IPS-NIHi11 (cell line): ENCODE results near the gene MAB21L2.
"Not testable (repeated sequence)": the region's sequence is repeated elsewhere in the genome, so short reads cannot be mapped to it uniquely, and the experiment has no call there.

Source experiments
- DNase-seq: peaks from one replicate; pipeline ENCODE4 v3.0.0; 2012; ENCODE audit warnings: mixed read lengths, low spot score

The MAB21L2 gene

DNA sequence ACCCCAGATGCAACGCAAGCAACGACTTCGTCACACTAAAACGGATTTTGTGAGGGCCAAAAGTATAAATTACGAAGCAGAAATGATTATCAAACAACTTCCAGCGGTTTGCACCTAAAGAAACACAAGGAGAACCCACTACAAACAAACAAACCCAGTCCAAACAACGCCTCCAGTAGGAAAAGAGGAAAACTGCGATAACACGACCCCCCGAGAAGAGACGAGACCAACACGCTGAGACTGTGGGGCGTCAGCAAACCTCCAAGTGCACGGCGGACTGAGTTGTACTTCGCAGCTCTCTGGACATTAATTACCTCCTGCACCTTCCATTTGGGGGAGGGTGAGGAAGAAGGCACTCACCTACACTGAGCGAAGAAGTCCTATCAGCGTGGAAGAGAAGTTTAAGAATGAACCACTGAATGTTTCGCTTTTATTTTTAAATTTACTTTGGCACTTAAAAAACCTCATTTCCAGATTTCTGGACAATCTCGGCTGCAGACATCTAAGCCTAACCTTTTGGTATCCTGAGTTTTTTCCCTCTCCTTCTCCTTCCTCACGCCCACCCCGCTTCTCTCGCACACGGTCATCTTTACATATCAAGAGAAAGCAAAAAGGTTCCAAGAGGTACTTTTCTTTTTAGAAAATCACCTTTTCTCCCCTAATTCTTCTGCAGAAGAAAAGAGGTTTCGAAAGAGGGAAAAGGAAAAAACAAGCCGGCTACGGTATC lies at the start of gene MAB21L2:
MAB21L2 (plus strand) TSS at position 6 of the 727 bp plus-strand sequence. CDS start 879 bp downstream, outside the sequence.
- no peak for DNase-seq

DNA sequence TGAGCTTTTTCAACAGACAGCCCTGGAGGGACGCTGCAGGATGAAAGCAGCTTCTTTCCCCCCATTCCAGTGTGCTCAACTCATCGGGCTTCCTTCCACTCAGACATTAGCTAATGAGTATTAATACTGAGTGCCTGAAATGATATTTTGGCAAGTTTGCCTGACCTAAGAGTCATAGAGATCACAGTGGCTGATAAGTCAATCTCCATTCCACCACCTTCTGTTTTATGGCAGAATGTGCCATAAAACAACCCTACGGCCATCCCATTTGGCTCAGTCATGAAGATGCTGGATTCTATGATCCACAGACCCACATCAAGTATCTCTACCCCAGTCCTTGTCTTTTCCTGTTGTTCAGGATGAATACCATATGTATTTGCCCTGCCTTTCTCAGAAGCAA lies 48.3 kb upstream of the MAB21L2 start:
- DNase-seq: no peak

DNA sequence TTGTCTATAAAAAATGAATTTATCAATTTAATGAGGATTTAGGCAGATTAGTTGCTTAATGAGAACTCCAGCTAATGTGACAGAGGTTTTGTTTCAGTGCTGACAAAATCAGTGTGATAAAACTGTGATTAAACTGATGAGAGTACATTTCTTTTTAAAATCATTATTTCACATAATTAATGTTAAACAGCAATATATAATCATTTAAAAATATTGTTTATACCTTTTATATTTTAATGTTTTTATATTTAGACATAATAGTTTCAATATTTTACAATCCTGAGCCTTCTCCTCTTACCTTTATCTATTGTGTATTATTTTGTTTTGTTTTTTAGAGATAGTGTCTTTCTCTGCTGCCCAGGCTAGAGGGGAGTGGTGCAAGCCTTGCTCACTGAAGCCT lies 47.1 kb upstream of the MAB21L2 start:
- DNase-seq: no peak

DNA sequence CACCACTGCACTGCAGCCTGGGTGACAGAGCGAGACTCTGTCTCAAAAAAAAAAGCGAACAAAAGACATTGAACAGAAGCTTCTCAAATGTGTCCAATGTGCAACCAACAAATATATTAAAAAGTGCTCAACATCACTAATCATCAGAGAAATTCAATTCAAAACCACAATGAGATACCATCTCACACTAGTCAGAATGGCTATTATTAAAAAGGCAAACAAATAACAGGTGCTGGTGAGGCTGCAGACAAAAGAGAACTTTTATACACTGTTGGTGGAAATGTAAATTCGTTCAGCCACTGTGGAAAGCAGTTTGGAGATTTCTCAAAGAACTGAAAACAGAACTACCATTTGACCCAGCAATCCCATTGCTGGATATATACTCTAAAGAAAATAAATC lies 44.0 kb upstream of the MAB21L2 start:
- not testable (repeated sequence) for DNase-seq

DNA sequence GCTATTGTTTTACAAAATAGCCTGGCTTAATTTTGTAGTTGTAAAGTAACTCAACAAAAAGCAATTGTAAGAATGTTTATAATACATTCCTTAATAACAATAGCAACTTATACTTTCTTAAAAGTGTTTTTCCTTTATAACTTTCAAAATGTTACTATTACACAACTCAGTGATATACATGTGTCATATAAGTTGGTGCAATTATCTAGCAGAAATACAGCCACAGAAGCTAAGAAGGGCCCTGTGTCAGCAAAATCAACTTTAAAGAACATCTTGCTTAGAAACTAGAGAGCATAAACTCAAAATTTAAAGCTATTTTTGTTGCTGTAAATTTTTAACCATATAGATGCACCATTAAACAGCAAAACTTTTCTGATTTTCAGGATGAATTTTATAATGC lies 41.4 kb upstream of the MAB21L2 start:
- no peak for DNase-seq

DNA sequence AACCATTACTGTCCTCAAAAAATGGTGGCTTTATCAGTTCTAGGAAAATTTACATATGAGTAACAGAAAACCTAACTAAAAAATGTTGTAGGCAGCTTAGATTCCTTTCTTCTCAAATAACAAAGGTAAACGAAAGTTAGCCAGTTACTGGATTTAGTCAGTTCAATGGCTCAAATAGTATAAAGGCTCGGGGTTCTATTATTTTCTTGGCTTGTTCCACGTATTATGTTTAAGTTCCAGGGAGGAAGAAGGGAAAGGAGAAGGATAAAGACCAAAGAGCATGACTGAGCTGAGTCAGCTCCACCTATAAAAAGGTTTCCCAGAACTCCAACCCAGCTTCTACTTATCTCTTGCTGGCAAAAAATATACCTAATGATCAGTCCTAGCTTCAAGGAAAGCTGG lies 41.0 kb upstream of the MAB21L2 start:
- no peak for DNase-seq

DNA sequence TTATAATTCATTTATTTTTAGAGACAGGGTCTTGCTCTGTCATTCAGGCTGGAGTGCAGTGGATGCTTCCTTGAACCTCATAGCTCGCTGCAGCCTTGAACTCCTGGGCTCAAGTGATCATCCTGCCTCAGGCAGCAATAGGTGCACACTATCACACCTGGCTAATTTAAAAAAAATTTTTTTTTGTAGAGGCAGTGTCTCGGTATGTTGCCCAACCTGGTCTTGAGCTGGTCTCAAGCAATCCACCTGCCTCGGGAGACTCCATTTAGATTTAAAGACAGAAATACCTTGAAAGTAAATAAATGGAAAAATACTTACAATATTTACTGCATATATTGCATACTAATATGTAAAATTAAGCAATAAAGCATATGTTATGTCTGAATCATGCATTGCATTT lies 40.3 kb upstream of the MAB21L2 start:
- DNase-seq: no peak

DNA sequence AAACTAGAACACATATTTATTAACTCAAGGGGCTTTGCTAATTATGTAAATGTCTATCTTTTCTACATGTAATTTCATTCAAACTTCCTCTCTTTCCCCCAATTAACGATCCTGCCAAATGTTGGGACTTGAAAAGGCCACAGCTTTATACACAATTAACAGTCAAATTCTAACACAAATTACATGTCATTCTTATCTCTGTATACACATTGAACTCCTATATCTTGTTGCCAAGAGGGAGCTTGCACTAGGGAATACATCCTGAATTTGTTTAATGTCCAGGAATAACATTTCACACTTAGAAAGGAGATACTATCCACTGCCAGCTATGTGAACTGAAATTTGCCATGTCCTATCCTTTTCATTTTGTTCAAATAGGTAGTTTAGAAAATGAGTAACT lies 38.9 kb upstream of the MAB21L2 start:
- no peak for DNase-seq

DNA sequence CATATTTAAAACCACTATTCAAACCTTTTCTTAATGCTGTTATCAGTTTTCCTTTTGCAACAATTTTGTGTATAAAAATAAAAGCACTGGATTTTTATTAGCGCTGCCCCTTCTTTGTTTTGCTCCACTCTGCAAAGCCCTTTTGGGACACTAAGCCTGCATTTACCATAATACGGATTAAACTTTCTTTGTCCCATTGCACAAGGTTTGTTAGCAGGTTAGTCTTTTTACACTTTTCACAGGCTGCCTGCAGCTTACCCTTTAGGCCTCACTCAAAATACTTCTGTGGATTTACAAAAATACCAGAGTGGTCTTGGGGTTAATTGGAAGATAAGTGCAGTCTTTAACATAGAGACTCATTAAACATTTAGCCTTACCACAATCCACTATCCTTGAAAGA lies 35.7 kb upstream of the MAB21L2 start:
- DNase-seq: peak; percentile 9

DNA sequence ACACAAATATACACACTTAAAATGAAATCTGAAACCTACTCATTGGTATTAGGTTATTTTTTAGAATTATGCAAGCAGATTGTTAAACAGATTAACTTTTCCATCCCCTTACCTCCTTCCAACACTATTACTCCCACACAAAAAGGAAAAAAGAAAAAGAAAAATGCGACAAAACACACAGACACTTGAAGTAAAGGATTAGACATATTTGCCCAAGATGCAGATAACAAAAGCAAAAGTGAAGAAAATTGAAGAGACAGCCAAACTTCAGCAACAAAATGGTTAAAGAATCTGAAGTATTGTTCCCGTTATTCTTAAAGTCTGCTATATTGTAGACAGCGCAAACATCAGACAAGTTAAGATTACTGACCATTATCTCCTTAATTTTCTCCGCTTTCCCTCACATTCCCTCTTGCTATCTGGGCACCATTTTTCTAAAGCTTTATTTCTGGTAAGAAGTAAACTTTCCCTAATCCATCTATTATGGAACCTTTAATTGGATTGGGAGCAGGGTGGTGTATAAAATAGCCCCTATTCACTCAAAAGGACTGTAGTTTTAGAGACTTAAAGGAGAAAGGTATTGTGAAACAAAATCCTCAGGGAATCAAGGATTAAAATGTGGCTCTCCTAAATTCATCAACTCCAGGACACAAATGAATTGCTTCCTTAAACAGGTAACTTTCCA lies 34.7 kb upstream of the MAB21L2 start:
- DNase-seq: peak; percentile 9

DNA sequence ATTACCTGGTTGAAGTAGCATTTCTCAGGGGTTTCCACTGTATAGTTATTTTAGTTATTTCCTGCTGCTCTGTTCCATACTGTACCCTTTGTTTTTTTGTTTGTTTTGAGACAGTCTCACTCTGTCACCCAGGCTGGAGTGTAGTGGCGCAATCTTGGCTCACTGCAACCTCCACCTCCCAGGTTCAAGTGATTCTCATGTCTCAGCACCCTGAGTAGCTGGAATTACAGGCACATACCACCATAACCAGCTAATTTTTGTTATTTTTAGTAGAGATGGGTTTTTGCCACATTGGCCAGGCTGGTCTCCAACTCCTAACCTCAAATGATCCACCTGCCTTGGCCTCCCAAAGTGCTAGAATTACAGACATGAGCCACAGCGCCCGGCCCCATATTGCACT lies 24.1 kb upstream of the MAB21L2 start:
- DNase-seq: not testable (repeated sequence)

DNA sequence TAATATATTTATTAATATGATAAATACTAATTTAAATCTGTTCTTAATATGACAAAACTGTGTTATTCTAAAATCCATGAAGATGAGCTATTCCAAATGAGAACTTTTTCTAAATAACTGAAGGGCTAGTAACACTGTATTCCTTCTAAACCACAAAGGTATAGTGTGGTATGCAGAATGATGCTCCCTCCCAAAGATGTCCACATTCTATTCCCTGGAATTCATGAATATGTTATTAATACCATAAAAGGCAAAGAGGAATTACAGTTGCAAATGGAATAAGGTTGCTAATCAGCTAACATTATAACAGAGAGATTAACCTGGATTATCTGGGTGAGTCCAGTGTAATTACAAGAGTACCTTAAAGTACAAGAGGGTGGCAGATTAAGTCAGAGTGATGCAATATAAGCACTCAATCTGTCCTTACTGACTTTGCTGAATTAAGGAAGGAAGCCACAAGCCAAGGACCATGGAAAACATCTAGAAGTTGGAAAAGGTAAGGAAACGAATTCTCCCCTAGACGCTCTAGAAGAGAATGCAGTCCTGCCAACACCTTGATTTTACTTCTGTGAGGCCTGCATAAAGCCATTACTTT lies 20.7 kb upstream of the MAB21L2 start:
- DNase-seq: no peak

DNA sequence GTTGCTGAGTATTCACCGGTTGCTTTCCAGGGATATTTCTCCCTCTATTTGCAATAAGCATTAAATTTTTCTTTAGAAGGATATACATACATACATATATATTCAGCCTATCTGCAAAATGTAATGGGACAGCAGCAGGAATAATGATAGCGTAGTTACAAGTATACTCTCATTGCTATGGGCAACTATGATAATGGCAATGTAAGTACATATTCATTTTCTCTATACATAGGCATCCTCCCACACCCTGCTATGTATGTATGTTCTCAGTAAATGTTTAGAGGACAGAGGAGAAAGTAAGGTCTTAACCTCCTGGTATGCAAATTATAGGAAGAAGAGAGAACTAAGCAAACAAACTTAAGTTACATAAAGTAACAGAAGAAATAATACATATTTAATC lies 19.7 kb upstream of the MAB21L2 start:
- DNase-seq: no peak

DNA sequence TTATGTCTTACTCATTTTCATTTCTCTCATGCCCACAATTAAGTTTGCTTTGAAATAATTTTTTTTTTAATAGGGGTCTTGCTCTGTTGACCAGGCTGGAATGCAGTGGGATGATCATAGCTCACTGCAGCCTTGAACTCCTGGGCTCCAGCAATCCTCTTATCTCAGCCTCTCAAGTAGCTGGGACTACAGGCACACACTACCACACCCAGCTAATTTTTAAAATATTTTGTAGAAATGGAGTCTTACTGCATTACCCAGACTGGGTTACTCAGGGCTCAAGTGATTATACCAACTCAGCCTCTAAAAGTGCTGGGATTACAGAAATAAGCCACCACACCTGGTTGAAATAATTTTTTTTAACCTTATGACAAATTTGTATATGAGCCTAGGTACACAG lies 19.2 kb upstream of the MAB21L2 start:
- no peak for DNase-seq

DNA sequence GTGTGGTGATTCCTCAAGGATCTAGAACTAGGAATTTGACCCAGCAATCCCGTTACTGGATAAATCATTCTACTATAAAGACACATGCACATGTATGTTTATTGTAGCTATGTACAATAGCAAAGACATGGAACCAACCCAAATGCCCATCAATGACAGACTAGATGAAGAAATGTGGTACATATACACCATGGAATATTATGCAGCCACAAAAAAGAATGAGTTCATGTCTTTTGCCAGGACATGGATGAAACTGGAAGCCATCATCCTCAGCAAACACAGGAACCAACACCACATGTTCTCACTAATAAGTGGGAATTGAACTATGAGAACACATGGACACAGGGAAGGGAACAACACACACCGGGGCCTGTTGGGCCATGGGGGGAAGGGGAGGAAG lies 17.0 kb upstream of the MAB21L2 start:
- DNase-seq: not testable (repeated sequence)

DNA sequence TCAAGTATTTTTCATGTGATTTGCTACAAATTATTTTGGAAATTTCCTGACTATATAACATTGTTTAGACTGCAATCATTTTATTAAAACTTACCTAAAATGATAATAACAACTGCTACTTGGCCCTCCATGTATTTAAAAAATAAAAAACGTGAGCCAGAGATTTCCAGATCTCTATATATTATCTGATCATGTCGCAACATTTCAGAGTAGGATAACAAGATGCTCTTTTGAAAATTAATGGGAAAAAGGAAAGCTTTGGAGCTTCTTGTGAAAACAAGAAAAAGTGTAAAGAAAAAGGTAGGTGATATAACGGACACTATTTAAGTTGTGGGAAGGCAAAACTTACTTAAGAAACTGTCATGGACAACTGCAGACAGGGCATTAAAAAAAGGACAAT lies 14.9 kb upstream of the MAB21L2 start:
- no peak for DNase-seq

DNA sequence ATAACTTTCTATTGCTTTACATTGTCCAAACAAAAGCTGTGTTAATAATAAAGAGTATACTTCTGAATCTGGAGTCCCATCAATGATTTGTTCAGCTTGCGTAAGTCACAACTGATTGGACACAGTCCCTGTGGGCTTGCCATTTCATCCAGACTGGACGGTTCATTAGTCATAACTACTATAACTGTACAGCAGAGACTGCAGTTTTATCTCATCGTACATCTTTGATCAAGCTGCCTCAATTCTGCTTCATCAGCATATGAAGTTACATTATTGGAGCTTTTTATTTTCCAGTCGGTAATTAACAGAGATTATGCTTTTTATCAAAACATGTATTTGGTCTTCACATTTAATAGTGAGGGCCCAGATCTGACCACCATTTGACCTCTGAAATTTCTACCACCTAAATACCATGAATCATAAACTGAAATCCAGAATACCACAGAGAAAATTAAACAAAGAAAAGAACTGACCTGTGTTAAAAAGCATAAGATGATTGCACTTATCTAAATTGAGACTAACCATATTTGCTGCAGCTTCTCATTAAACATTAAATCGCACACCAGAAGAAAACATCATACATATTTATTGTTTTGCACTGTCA lies 12.5 kb upstream of the MAB21L2 start:
- DNase-seq: no peak

DNA sequence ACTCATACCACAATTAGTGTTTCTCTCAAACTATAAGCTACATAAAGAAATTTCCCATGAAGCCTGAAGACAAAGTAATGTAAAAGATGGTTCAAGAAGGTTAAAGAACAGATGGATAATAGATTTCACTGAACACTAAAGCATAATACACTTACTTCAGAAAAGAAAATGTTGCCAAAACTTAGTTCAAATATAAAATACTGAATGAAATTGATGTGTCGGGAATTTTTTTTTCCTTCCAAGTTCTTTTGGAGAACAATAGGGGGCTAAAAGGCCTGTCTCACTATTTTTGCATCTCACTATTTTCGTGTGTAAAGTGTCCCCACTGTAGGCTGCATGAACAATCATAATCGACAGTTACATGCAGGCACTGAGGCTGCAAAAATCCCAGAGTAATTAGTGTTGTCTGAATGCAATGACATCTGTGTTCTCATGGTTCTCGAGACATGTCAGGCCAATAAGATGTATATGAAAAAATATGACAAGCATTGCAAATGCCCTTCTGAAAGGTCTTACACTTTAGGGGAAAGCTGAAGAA lies 11.9 kb upstream of the MAB21L2 start:
- no peak for DNase-seq

DNA sequence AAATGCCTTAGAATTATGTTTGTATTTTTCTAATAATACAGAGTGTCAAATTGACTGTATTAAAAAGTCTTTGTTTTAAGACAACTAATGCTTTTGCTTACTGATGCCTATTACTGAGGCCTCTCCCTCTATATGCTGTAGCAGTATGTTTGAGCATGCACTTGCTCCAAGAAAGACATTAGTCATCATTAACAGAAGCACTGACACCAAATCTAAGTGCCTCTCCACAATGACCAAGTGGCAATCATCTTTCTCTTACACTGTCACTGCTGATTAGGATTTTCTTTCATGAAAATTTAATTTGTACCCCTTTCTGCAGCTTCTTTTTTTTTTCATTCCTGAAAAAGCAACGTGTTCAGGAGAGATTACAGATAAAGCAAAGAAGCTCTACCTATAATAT lies 11.1 kb upstream of the MAB21L2 start:
- DNase-seq: no peak

DNA sequence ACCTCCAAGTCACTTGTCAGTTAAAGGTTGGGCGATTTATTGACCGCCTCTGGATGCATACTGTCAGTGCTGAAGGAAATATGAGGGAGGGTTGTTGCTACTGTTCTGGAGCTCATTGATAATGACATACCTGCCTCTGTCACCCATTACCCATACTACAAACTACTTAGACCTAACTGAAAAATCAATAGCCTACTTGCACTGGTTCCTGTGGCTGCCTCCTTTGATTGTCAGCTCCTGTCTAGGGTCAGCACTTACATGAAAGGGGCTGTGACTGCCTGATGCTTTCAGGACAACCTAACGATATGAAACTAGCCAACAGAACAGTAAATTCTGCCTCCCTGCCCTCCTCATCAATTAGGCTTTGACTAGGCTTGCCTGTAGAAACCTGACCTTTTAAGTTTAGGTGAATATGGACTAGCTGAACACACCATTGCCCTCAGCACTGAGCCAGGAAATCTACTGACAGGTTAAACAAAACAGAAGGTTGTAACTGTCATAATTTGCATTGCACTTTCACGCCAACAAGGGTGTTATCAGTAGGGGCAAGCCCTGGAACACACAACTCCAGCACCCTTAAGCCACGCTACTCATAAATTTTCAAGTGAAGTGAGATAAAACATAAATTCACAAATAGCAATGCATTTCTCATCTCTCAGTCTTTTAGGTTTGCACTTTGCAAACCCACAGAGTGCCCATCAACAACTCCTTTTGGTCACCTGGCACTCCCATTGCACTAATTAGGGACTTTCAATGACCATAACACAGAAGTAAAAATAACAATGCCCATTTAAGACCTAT lies 9.0 kb upstream of the MAB21L2 start:
- DNase-seq: no peak

DNA sequence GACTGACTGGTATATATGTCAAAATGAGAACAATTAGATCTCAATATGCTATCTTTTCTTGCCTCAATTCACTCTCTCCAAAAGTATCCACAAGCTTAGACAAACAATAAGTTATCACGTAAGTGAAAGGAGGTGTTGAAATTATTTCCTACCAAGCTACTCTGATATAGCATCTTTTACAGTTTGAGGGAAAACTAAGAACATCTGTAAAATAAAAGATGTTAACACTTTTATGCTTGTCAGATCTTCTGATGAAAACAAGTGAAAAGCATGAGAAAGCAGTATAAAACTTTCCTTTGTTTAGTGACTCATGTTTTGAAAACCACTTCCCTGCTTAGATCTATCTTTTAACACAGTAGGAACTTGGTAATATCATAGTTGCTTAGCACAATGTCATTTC lies 8.4 kb upstream of the MAB21L2 start:
- no peak for DNase-seq

DNA sequence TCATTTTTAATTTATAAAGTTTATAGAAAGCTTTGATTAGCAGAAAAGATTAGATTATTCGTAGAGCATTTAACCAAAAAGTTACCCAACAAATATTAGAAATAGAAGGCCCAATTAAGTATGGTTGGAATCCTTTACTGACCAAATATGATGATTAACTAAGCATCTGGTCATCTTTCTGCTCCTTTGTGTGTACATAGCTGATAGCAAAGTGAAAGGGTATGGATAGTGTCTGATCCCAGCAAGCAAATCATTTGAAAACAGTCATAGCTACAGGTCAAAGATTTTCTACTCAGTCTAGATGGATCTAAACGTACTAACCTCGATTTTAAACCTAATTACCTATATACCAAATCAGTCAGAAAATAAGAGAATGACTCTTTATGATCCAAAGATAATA lies 7.3 kb upstream of the MAB21L2 start:
- DNase-seq: no peak
